Endodermal cell (in vitro differentiated cells): Measurements from ENCODE around the gene STAP1. TPM values are rescaled to one million over a fixed set of nuclear protein-coding genes. Genes with fewer than 3 reads are reported as not detected.

Source experiments
- DNase-seq: peaks from one replicate; pipeline ENCODE4 v3.0.0-alpha.2; 2017
- H3K27ac ChIP-seq: 2 replicates; pipeline ENCODE4 v1.5.1; 2013; ENCODE audit warnings: mild to moderate bottlenecking, low read depth, low read length, moderate library complexity
- H3K27me3 ChIP-seq: 2 replicates; pipeline ENCODE4 v1.6.1; 2013; ENCODE audit warnings: mild to moderate bottlenecking, low read length, moderate library complexity; ENCODE audit not compliant: insufficient read depth, control insufficient read depth, poor library complexity, severe bottlenecking
- H3K36me3 ChIP-seq: 2 replicates; pipeline ENCODE4 v1.7.0; 2013; ENCODE audit warnings: mild to moderate bottlenecking, low read length, moderate library complexity; ENCODE audit not compliant: control insufficient read depth, insufficient read depth
- H3K4me1 ChIP-seq: one replicate; pipeline ENCODE4 v1.7.0; 2013; ENCODE audit warnings: low read length; ENCODE audit not compliant: control insufficient read depth, insufficient read depth
- H3K4me3 ChIP-seq: 2 replicates; pipeline ENCODE4 v1.5.1; 2013; ENCODE audit warnings: mild to moderate bottlenecking, low read length, moderate library complexity
- H3K9ac ChIP-seq: 2 replicates; pipeline ENCODE4 v1.6.1; 2013; ENCODE audit warnings: mild to moderate bottlenecking, low read length, moderate library complexity; ENCODE audit not compliant: poor library complexity, severe bottlenecking; ENCODE audit errors: extremely low read depth
- H3K9me3 ChIP-seq: 2 replicates; pipeline ENCODE4 v1.6.1; 2013; ENCODE audit warnings: mild to moderate bottlenecking, low read length, moderate library complexity; ENCODE audit not compliant: control insufficient read depth
- H3K27ac Mint-ChIP-seq: 2 replicates; pipeline ENCODE4 v1.8.0; 2020; ENCODE audit warnings: mixed read lengths
- H3K27me3 Mint-ChIP-seq: 2 replicates; pipeline ENCODE4 v1.8.0; 2021; ENCODE audit warnings: mild to moderate bottlenecking, mixed read lengths; ENCODE audit not compliant: insufficient read depth
- H3K36me3 Mint-ChIP-seq: 2 replicates; pipeline ENCODE4 v1.8.0; 2020; ENCODE audit warnings: low read depth, mixed read lengths
- H3K4me1 Mint-ChIP-seq: 2 replicates; pipeline ENCODE4 v1.8.0; 2020; ENCODE audit warnings: mixed read lengths
- H3K4me3 Mint-ChIP-seq: 2 replicates; pipeline ENCODE4 v1.8.0; 2020; ENCODE audit warnings: mild to moderate bottlenecking, moderate library complexity, mixed read lengths
- H3K9me3 Mint-ChIP-seq: 2 replicates; pipeline ENCODE4 v1.8.0; 2020; ENCODE audit warnings: mild to moderate bottlenecking, mixed read lengths
- CTCF ChIP-seq: fragments of 200-600 bp; sonication (generic); conservative IDR thresholded peaks from 2 replicates; pipeline ENCODE4 v1.5.0; 2021; ENCODE audit warnings: antibody characterized with exemption, mild to moderate bottlenecking
- WGBS, 2 experiments: methylation state at CpG; one replicate each; pipeline versions ENCODE4 v1.1.5 to v1.1.7; 2013; ENCODE audit warnings: missing lambda C conversion rate in 2 of 2, mixed read lengths in 1 of 2; ENCODE audit not compliant: insufficient coverage in 1 of 2, insufficient read length in 1 of 2; 5-methylcytosine and 5-hydroxymethylcytosine counted together
- total RNA-seq, 2 donors: library from RNA; stranded (reverse); fragmentation: NEBNext Ultra II Directional in 1 of 2; extraction: Animal tissue kit (Norgen Biotek cat#: 25700) in 1 of 2; gene quantifications; 2 replicates in 1 of 2; 3 replicates in 1 of 2; pipeline ENCODE4 v1.2.1, GENCODE V29; 2021

The STAP1 gene
- total RNA-seq, 2 donors from 2014 or later, result not detected

- TF ChIP-seq CTCF, result no peak
- no peaks in the 10 kb centered on the region for H3K4me1 ChIP-seq
- no peaks in the 10 kb centered on the region for H3K27me3 Mint-ChIP-seq
- H3K4me1 Mint-ChIP-seq, result no peaks in the 10 kb centered on the region
- no peak overlapping the region for H3K4me3 ChIP-seq
- H3K27ac Mint-ChIP-seq, result no peak overlapping the region
- peaks cover 8% of the 10 kb centered on the region for H3K9me3 Mint-ChIP-seq
- H3K36me3 Mint-ChIP-seq, result peaks cover 67% of the 10 kb centered on the region
- H3K4me3 Mint-ChIP-seq, result no peak overlapping the region
- H3K27ac ChIP-seq, result no peak overlapping the region
- no peaks in the 10 kb centered on the region for H3K27me3 ChIP-seq
- peaks cover 65% of the 10 kb centered on the region for H3K36me3 ChIP-seq
- DNase-seq, result no peak
- no peaks in the 10 kb centered on the region for H3K9me3 ChIP-seq
- 95% methylated on average over 1 of the region's 1 CpG; no CpG with 5 or more reads in 1 of the 2 experiments for whole genome bisulfite sequencing, 2 experiments
- no peak overlapping the region for H3K9ac ChIP-seq
Observed at GRCh38 chr4:67616478-67616877, 58.0 kb downstream of the STAP1 start.

- H3K9ac ChIP-seq, result no peak overlapping the region
- no peaks in the 10 kb centered on the region for H3K4me1 ChIP-seq
- Mint-ChIP-seq H3K27me3 (no peaks in the 10 kb centered on the region), H3K4me3 (no peak overlapping the region), H3K27ac (no peak overlapping the region), H3K36me3 (peaks cover 47% of the 10 kb centered on the region), H3K4me1 (no peaks in the 10 kb centered on the region), H3K9me3 (no peaks in the 10 kb centered on the region)
- H3K4me3 ChIP-seq, result no peak overlapping the region
- no peak overlapping the region for H3K27ac ChIP-seq
- H3K9me3 ChIP-seq, result no peaks in the 10 kb centered on the region
- no peak for TF ChIP-seq CTCF
- peaks cover 87% of the 10 kb centered on the region for H3K36me3 ChIP-seq
- no peak for DNase-seq
- H3K27me3 ChIP-seq, result no peaks in the 10 kb centered on the region
- 100% methylated on average over 2 to 3 of the region's 3 CpGs for WGBS, 2 experiments
Observed at GRCh38 chr4:67624939-67625338, 66.4 kb downstream of the STAP1 start.

GRCh38 chr4:67632492-67632891 lies 74.0 kb downstream of the STAP1 start:
- 91 to 100% methylated on average over 3 of the region's 3 CpGs for WGBS, 2 experiments
- Histone ChIP-seq H3K9ac (no peak overlapping the region), H3K27me3 (no peaks in the 10 kb centered on the region), H3K9me3 (peaks cover 6% of the 10 kb centered on the region), H3K4me1 (no peaks in the 10 kb centered on the region), H3K4me3 (no peak overlapping the region), H3K27ac (no peak overlapping the region), H3K36me3 (peaks cover 85% of the 10 kb centered on the region)
- H3K27ac Mint-ChIP-seq, result peak overlapping the region; percentile 12
- no peak overlapping the region for H3K4me3 Mint-ChIP-seq
- H3K9me3 Mint-ChIP-seq, result peaks cover 9% of the 10 kb centered on the region
- no peak for DNase-seq
- H3K4me1 Mint-ChIP-seq, result no peaks in the 10 kb centered on the region
- peaks cover 60% of the 10 kb centered on the region for H3K36me3 Mint-ChIP-seq
- no peaks in the 10 kb centered on the region for H3K27me3 Mint-ChIP-seq
- no peak for TF ChIP-seq CTCF
